GM12874 (cell line): ENCODE measurements around the gene DGKQ.

ENCODE experiments used
- TF ChIP-seq, protein P1 (sequence below): IDR thresholded peaks from 2 replicates; pipeline ENCODE4 v1.5.1; 2011; ENCODE audit warnings: low read depth, mild to moderate bottlenecking, control low read depth, low read length, moderate library complexity; ENCODE audit not compliant: insufficient read depth

Gene DGKQ

GRCh38 chr4:947491-947971 lies 25.8 kb downstream of the DGKQ start:
- TF ChIP-seq, protein P1, sequence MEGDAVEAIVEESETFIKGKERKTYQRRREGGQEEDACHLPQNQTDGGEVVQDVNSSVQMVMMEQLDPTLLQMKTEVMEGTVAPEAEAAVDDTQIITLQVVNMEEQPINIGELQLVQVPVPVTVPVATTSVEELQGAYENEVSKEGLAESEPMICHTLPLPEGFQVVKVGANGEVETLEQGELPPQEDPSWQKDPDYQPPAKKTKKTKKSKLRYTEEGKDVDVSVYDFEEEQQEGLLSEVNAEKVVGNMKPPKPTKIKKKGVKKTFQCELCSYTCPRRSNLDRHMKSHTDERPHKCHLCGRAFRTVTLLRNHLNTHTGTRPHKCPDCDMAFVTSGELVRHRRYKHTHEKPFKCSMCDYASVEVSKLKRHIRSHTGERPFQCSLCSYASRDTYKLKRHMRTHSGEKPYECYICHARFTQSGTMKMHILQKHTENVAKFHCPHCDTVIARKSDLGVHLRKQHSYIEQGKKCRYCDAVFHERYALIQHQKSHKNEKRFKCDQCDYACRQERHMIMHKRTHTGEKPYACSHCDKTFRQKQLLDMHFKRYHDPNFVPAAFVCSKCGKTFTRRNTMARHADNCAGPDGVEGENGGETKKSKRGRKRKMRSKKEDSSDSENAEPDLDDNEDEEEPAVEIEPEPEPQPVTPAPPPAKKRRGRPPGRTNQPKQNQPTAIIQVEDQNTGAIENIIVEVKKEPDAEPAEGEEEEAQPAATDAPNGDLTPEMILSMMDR = no peak

GRCh38 chr4:946517-947471 lies 26.6 kb downstream of the DGKQ start:
- TF ChIP-seq, protein P1 = no peak

DNA sequence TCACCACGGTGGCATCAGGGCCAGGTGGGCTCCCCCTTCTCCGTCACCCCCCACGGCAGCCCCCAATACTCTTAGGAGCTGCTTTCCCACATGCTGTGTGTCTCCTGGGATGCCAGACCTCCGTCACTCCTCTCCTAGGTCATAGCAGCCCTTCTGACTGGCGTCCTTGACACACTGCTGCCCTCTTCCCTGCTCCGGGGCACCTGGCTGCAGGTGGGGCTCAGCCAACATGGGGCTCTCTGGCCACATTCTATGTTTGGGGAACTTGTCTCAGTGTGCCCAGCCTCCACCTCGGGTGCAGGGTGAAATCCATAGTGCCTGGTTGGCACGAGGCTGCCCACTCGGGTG lies 27.3 kb downstream of the DGKQ start:
- TF ChIP-seq, protein P1 = no peak

DNA sequence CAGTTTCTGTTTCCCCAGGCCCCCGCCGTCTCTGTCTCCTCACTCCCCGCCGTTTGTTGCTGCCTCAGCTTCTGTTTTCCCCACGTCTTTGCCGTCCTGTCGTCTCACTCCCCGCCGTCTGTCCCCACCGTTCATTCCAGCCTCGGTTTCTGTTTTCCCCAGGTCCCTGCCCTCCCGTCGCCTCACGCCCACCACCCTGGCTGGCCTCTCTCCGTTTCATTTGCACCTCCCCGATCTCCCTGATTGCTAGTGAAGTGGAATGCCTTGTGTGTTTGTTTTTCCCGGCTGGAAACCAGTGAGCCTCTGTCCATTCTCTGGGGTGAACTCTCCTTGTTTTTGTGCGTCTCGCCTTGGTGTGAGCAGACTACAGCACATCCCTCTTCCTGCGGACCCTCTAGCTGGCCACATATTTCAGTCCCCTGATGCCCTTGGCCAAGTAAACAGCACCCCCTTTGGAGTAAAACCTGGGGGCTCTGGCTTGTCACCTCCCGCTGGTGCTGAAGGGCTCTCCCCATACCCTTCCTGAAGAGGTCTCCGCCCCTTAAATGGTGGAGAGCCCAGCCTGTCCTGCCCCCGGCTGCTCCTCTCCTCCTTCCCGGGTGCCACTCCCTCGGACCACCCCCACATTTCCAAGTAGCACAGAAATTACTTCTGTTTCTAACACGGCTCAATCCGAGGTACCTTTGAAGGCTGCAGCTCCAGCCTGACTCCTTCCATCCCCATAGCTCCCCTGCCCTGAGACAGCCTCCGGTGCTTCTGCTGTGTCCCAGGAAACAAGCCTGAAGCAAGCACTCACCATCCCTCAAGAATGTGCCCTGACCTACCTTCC lies 27.9 kb downstream of the DGKQ start:
- TF ChIP-seq, protein P1 = no peak

- TF ChIP-seq, protein P1 = no peak
These were observed 40.7 kb downstream of the DGKQ start for GRCh38 chr4:932713-933070.

- TF ChIP-seq, protein P1 = no peak
These were observed 41.2 kb downstream of the DGKQ start, which contains the start of the genes GAK and TMEM175 for GRCh38 chr4:931960-932712. TSS of gene GAK (minus strand) at chr4:932316. CDS start at chr4:932187, 129 bp downstream. TSS of gene TMEM175 (plus strand) at chr4:932460. CDS start at chr4:947740, 15,280 bp downstream.
